Smooth muscle cell (in vitro differentiated cells): ENCODE measurements around the gene TBCD. TPM values are rescaled to one million over a fixed set of nuclear protein-coding genes. Genes with fewer than 3 reads are reported as not detected.

Source experiments
- DNase-seq: peaks from one replicate; lab custom pipeline; 2025; ENCODE audit not compliant: unreplicated experiment; lab: John Stamatoyannopoulos, UW
- H2AFZ ChIP-seq: fragments of 200-600 bp; sonication (generic); 2 replicates; pipeline ENCODE4 v1.6.0; 2016; ENCODE audit warnings: antibody characterized with exemption, low read depth, mild to moderate bottlenecking
- H3F3A ChIP-seq: fragments of 200-600 bp; sonication (generic); 2 replicates; pipeline ENCODE4 v1.6.0; 2017; ENCODE audit warnings: antibody characterized with exemption, low read depth
- H3K27ac ChIP-seq: fragments of 200-600 bp; sonication (generic); 2 replicates; pipeline ENCODE4 v1.5.1; 2016; ENCODE audit warnings: low read depth, mild to moderate bottlenecking
- H3K27me3 ChIP-seq: fragments of 200-600 bp; sonication (generic); 2 replicates; pipeline ENCODE4 v1.6.1; 2016; ENCODE audit warnings: low read depth, mild to moderate bottlenecking
- H3K36me3 ChIP-seq: fragments of 200-600 bp; sonication (generic); 2 replicates; pipeline ENCODE4 v1.5.1; 2016; ENCODE audit warnings: low read depth
- H3K4me1 ChIP-seq: fragments of 200-600 bp; sonication (generic); 2 replicates; pipeline ENCODE4 v1.5.1; 2016; ENCODE audit warnings: low read depth
- H3K4me2 ChIP-seq: fragments of 200-600 bp; sonication (generic); 2 replicates; pipeline ENCODE4 v1.6.0; 2016; ENCODE audit warnings: mild to moderate bottlenecking
- H3K4me3 ChIP-seq: fragments of 200-600 bp; sonication (generic); 2 replicates; pipeline ENCODE4 v1.5.1; 2016; ENCODE audit warnings: mild to moderate bottlenecking
- H3K79me2 ChIP-seq: fragments of 200-600 bp; sonication (generic); 2 replicates; pipeline ENCODE4 v1.6.0; 2016; ENCODE audit warnings: low read depth, mild to moderate bottlenecking
- H3K9ac ChIP-seq: fragments of 200-600 bp; sonication (generic); 2 replicates; pipeline ENCODE4 v1.6.0; 2016; ENCODE audit warnings: low read depth
- H3K9me3 ChIP-seq: fragments of 200-600 bp; sonication (generic); replicated peaks from 2 replicates; pipeline ENCODE4 v1.5.1; 2016; ENCODE audit warnings: low read depth
- H4K20me1 ChIP-seq: fragments of 200-600 bp; sonication (generic); 2 replicates; pipeline ENCODE4 v1.6.0; 2016; ENCODE audit warnings: low read depth
- WGBS: methylation state at CpG from one replicate; pipeline ENCODE4 v1.1.7; 2016; ENCODE audit warnings: low lambda C conversion rate; 5-methylcytosine and 5-hydroxymethylcytosine counted together
- polyA plus RNA-seq: library from polyadenylated mRNA; unstranded; fragments of >200 nt; fragmentation: Nextera tagmentation; extraction: Ambion mirVana; gene quantifications from 2 replicates; pipeline ENCODE4 v1.2.1, GENCODE V29; 2016
- total RNA-seq: library from RNA; depleted of rRNA; stranded (reverse); fragments of >200 nt; gene quantifications from 2 replicates; pipeline ENCODE4 v1.2.3, GENCODE V29; 2014
- TF ChIP-seq, protein P1 (sequence below): fragments of 200-600 bp; sonication (generic); IDR thresholded peaks from 2 replicates; pipeline ENCODE4 v1.5.1; 2017; ENCODE audit warnings: borderline replicate concordance, mild to moderate bottlenecking, antibody characterized with exemption; ENCODE audit not compliant: insufficient read depth, poor library complexity, severe bottlenecking

TBCD gene
- total and polyA plus RNA-seq, 2 experiments from 2014 or later = 29.1 to 38.8 TPM

DNA sequence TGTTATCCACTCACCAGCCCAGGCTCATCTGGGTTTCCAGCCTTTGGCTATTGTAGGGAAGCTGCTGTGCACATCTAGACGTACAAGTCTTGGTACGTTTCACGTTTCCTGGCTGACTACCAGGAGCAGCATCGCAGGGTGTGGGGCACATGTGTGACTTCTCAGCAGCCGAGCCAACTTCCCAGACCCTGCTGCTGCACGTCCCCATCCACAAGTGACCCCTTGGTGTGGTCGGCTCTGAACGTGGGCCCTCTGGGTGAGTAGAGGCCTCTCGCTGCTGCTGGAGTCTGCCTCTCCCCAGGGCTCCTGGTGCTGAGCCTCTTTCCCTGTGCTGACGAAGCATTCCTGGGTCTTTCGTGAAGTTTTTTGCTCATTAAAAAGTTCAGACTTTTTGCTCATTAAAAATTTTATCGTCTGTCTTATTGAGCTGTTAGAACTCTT, 158.2 kb downstream of the TBCD start:
- Histone ChIP-seq H4K20me1 (no peaks in the 10 kb centered on the region), H3K27me3 (no peaks in the 10 kb centered on the region), H3K27ac (no peak overlapping the region), H3K4me1 (no peaks in the 10 kb centered on the region), H3K4me2 (no peak overlapping the region), H3K9ac (no peak overlapping the region), H2AFZ (no peak overlapping the region), H3K4me3 (no peak overlapping the region), H3K9me3 (no peaks in the 10 kb centered on the region), H3K79me2 (no peaks in the 10 kb centered on the region), H3F3A (no peaks in the 10 kb centered on the region), H3K36me3 (no peaks in the 10 kb centered on the region)
- TF ChIP-seq, protein P1, sequence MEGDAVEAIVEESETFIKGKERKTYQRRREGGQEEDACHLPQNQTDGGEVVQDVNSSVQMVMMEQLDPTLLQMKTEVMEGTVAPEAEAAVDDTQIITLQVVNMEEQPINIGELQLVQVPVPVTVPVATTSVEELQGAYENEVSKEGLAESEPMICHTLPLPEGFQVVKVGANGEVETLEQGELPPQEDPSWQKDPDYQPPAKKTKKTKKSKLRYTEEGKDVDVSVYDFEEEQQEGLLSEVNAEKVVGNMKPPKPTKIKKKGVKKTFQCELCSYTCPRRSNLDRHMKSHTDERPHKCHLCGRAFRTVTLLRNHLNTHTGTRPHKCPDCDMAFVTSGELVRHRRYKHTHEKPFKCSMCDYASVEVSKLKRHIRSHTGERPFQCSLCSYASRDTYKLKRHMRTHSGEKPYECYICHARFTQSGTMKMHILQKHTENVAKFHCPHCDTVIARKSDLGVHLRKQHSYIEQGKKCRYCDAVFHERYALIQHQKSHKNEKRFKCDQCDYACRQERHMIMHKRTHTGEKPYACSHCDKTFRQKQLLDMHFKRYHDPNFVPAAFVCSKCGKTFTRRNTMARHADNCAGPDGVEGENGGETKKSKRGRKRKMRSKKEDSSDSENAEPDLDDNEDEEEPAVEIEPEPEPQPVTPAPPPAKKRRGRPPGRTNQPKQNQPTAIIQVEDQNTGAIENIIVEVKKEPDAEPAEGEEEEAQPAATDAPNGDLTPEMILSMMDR = no peak
- DNase-seq = no peak
- 75% methylated on average over 12 of the region's 12 CpGs for WGBS

DNA sequence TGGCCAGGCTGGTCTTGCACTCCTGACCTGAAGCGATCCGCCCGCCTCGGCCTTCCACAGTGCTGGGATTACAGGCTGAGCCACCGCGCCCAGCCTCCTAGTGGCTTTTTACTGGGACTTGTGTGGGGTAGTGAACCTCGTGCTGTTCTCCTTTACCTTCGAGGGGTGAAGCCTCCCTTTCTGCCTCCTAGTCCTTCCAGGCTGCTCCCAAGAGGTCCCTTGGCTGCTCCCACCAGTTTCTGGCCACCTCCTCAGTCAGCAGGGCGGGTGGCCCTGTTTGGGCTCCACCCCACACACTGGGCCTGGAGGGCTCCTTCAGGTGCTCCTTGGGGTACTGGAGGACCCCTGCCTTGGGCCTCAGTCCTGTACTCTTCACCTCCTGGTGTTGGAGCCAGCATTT, 158.9 kb downstream of the TBCD start:
- DNase-seq = no peak
- H3K36me3 ChIP-seq = no peaks in the 10 kb centered on the region
- no peaks in the 10 kb centered on the region for H4K20me1 ChIP-seq
- no peak overlapping the region for H3K9ac ChIP-seq
- H3K27me3 ChIP-seq = no peaks in the 10 kb centered on the region
- 88% methylated on average over 9 of the region's 9 CpGs for WGBS
- no peaks in the 10 kb centered on the region for H3K79me2 ChIP-seq
- H2AFZ ChIP-seq = no peak overlapping the region
- H3K4me3 ChIP-seq = no peak overlapping the region
- H3F3A ChIP-seq = no peaks in the 10 kb centered on the region
- H3K27ac ChIP-seq = no peak overlapping the region
- TF ChIP-seq, protein P1 = no peak
- H3K4me1 ChIP-seq = no peaks in the 10 kb centered on the region
- H3K4me2 ChIP-seq = no peak overlapping the region
- H3K9me3 ChIP-seq = no peaks in the 10 kb centered on the region

DNA sequence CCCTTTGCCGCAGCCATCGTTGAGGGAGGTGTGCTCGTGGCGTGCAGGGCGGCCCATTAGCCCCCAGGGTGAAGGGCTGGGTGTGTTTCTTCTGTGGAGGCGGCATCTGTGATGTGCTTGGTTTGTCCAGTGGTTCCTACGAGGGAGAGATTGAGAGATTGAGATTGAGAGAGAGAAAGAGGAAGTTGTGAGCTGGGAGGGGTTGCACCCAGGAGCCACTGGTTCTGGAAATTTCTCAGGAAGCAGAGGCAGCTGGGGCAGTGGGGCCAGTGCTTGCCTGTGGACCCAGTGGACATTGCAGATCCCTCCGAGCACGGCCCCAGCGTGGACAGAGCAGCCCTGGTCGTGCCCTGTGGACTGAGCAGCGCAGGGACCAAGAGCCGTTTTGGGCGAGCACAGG, 160.0 kb downstream of the TBCD start:
- no peak overlapping the region for H3K4me2 ChIP-seq
- H3K79me2 ChIP-seq = no peaks in the 10 kb centered on the region
- WGBS = 93% methylated on average over 14 of the region's 14 CpGs
- no peak overlapping the region for H2AFZ ChIP-seq
- no peaks in the 10 kb centered on the region for H3K27me3 ChIP-seq
- H3K9ac ChIP-seq = no peak overlapping the region
- H3K27ac ChIP-seq = no peak overlapping the region
- no peaks in the 10 kb centered on the region for H3K4me1 ChIP-seq
- TF ChIP-seq, protein P1 = no peak
- no peaks in the 10 kb centered on the region for H3F3A ChIP-seq
- H3K4me3 ChIP-seq = no peak overlapping the region
- no peaks in the 10 kb centered on the region for H3K9me3 ChIP-seq
- no peaks in the 10 kb centered on the region for H3K36me3 ChIP-seq
- DNase-seq = no peak
- no peaks in the 10 kb centered on the region for H4K20me1 ChIP-seq

DNA sequence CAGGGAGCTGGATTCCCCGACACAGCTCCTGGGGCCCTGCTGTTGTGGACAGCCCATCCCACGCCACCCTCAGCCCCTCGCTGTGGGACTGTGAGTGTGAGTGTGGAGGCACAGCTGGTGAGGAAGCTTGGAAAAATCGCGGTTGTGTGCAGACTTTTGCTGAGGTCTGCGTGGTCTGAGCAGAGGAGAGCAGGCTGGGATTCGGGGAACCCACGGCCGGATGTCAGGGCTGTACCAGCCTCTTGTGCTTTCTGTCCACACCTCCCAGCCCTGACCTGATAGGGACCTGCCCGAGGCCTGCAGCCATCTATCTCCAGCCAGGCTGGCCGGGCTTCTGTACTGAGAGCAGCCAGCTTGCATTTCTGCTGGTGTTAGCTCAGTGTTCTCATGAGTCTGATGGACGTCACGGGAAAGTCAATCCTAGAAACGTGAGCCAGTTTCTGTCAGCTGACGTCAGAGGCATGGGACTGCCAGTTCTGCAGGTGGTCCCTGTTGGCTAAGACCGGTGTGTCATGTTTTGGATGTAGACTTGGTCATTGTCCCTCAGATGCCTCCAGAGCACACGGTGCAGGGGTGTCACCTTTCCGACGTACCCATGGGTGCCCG, 160.7 kb downstream of the TBCD start:
- no peaks in the 10 kb centered on the region for H4K20me1 ChIP-seq
- no peak overlapping the region for H2AFZ ChIP-seq
- H3K27ac ChIP-seq = no peak overlapping the region
- H3K27me3 ChIP-seq = no peaks in the 10 kb centered on the region
- no peaks in the 10 kb centered on the region for H3K36me3 ChIP-seq
- no peaks in the 10 kb centered on the region for H3K4me1 ChIP-seq
- DNase-seq = no peak
- H3K79me2 ChIP-seq = no peaks in the 10 kb centered on the region
- TF ChIP-seq, protein P1 = no peak
- no peak overlapping the region for H3K4me3 ChIP-seq
- no peaks in the 10 kb centered on the region for H3K9me3 ChIP-seq
- WGBS = 89% methylated on average over 20 of the region's 20 CpGs
- H3K4me2 ChIP-seq = no peak overlapping the region
- H3K9ac ChIP-seq = no peak overlapping the region
- H3F3A ChIP-seq = no peaks in the 10 kb centered on the region
